Panc1 (cell line): ENCODE data around the gene KCNIP4. TPM values are rescaled to one million over a fixed set of nuclear protein-coding genes. Genes with fewer than 3 reads are reported as not detected.

Source experiments
- ATAC-seq: fragments of 200-7000 bp; cut with Tn5 transposase; 2 replicates; pipeline ENCODE4 v1.9.1; 2020; ENCODE audit warnings: mild to moderate bottlenecking, moderate library complexity
- BruUV-seq: library from RNA; stranded (reverse); fragments of 400-500 nt; replicated peaks from 2 replicates; lab custom pipeline; 2021; lab: Mats Ljungman, UMichigan
- CTCF ChIA-PET: fragments of 300-600 bp; sonication (Branson Sonifier 250); formaldehyde crosslinking; loops from one replicate; lab custom pipeline; 2022; ENCODE audit warnings: antibody characterized with exemption; lab: Charles Lee
- POLR2A ChIA-PET: fragments of 300-600 bp; sonication (Branson Sonifier 250); formaldehyde crosslinking; loops from one replicate; lab custom pipeline; 2022; ENCODE audit warnings: antibody characterized with exemption; lab: Charles Lee
- DNase-seq: peaks from one replicate; pipeline ENCODE4 v3.0.0-alpha.2; 2010; ENCODE audit warnings: low read depth, low spot score
- H3K27ac ChIP-seq: 2 replicates; pipeline ENCODE4 v1.5.1; 2011; ENCODE audit warnings: mild to moderate bottlenecking, low read length, inconsistent platforms
- H3K27me3 ChIP-seq: fragments of 200-500 bp; sonication (Bioruptor generic); 2 replicates; pipeline ENCODE4 v1.6.0; 2014; ENCODE audit warnings: low read length, inconsistent platforms; ENCODE audit not compliant: control insufficient read depth, insufficient read depth
- H3K36me3 ChIP-seq: fragments of 200-500 bp; sonication (Bioruptor generic); 2 replicates; pipeline ENCODE4 v1.5.1; 2014; ENCODE audit warnings: inconsistent platforms, mild to moderate bottlenecking, low read length, moderate library complexity; ENCODE audit not compliant: control insufficient read depth, insufficient read depth
- H3K4me1 ChIP-seq: 2 replicates; pipeline ENCODE4 v1.5.1; 2011; ENCODE audit warnings: inconsistent platforms, mild to moderate bottlenecking, low read length, moderate library complexity; ENCODE audit not compliant: control insufficient read depth, insufficient read depth
- H3K4me3 ChIP-seq, 2 experiments: 2 replicates each; pipeline ENCODE4 v1.5.1; 2011 to 2012; ENCODE audit warnings: low read depth in 2 of 2, low read length in 2 of 2, mild to moderate bottlenecking in 2 of 2, inconsistent platforms in 1 of 2, moderate library complexity in 1 of 2
- H3K9me3 ChIP-seq: fragments of 200-500 bp; sonication (Bioruptor generic); 2 replicates; pipeline ENCODE4 v1.5.1; 2014; ENCODE audit warnings: low read depth, mild to moderate bottlenecking, inconsistent platforms, low read length, moderate library complexity; ENCODE audit not compliant: control insufficient read depth, insufficient read depth
- CTCF ChIP-seq: fragments of 450-650 bp; IDR thresholded peaks from 2 replicates; pipeline ENCODE4 v1.5.1; 2017; ENCODE audit warnings: mild to moderate bottlenecking
- POLR2AphosphoS5 ChIP-seq: IDR thresholded peaks from 2 replicates; pipeline ENCODE4 v1.6.1; 2012; ENCODE audit warnings: mild to moderate bottlenecking, low read depth, low read length, moderate library complexity
- SIN3A ChIP-seq: IDR thresholded peaks from 2 replicates; pipeline ENCODE4 v1.6.1; 2012; ENCODE audit warnings: low read depth, mild to moderate bottlenecking, low read length, moderate library complexity, borderline replicate concordance; ENCODE audit not compliant: insufficient read depth
- TCF7L2 ChIP-seq: IDR thresholded peaks from 2 replicates; pipeline ENCODE4 v1.6.1; 2011; ENCODE audit warnings: mild to moderate bottlenecking, low read depth, low read length, inconsistent platforms
- in situ Hi-C: cut with HindIII; loops from 2 replicates; pipeline ENCODE4 v1.10.0; 2016; ENCODE audit warnings: low sequenced_read_pairs, low pct_unique_long_range_greater_than_20kb
- intact Hi-C: fragments of 100-400 bp; cut with micrococcal nuclease; formaldehyde crosslinking; loops from one replicate; pipeline ENCODE4 v1.10.0; 2022; ENCODE audit not compliant: unreplicated experiment
- total RNA-seq: library from RNA; stranded (reverse); gene quantifications from one replicate; pipeline ENCODE4 v1.2.1, GENCODE V29; 2021; ENCODE audit not compliant: unreplicated experiment
- TF ChIP-seq, protein P1 (sequence below), 2 experiments: IDR thresholded peaks; 2 replicates each; pipeline ENCODE4 v1.6.1; 2011 to 2012; ENCODE audit warnings: low read depth in 2 of 2, control low read depth in 1 of 2, low read length in 1 of 2, mild to moderate bottlenecking in 1 of 2, moderate library complexity in 1 of 2; ENCODE audit not compliant: insufficient read depth in 1 of 2

KCNIP4 gene
- total RNA-seq, 1 experiment from 2014 or later: not detected

- TF ChIP-seq CTCF (peak; percentile 27), POLR2AphosphoS5 (no peak)
- ATAC-seq (no peak), DNase-seq (no peak)
- in situ Hi-C loops (no loop called here), intact Hi-C loops (no loop called here)
- BruUV-seq: no TSS peak
- Histone ChIP-seq H3K4me1 (no peaks in the 10 kb centered on the region), H3K4me3 (no peak overlapping the region), H3K27ac (no peak overlapping the region), H3K9me3 (no peaks in the 10 kb centered on the region), H3K36me3 (no peaks in the 10 kb centered on the region), H3K27me3 (no peaks in the 10 kb centered on the region)
- CTCF ChIA-PET: interaction anchor here (0.6 kb wide), 1 partner anchor 343 kb away, joined by 3 read pairs; no protein-coding TSS in a partner anchor
- POLR2A ChIA-PET: no interaction called here
Observed at GRCh38 chr4:20760053-20760452, 1188.5 kb downstream of the KCNIP4 start.

- CTCF ChIA-PET: no interaction called here
- no peaks in the 10 kb centered on the region for H3K9me3 ChIP-seq
- intact Hi-C loops (no loop called here), in situ Hi-C loops (no loop called here)
- no peak overlapping the region for H3K27ac ChIP-seq
- no peak for DNase-seq
- H3K27me3 ChIP-seq: no peaks in the 10 kb centered on the region
- no peaks in the 10 kb centered on the region for H3K4me1 ChIP-seq
- POLR2A ChIA-PET: no interaction called here
- ATAC-seq: no peak
- H3K36me3 ChIP-seq: no peaks in the 10 kb centered on the region; the same call in 1 of the 2 replicates
- TF ChIP-seq POLR2AphosphoS5 (no peak), TCF7L2 (no peak), SIN3A (no peak), CTCF (no peak)
- TF ChIP-seq, protein P1, sequence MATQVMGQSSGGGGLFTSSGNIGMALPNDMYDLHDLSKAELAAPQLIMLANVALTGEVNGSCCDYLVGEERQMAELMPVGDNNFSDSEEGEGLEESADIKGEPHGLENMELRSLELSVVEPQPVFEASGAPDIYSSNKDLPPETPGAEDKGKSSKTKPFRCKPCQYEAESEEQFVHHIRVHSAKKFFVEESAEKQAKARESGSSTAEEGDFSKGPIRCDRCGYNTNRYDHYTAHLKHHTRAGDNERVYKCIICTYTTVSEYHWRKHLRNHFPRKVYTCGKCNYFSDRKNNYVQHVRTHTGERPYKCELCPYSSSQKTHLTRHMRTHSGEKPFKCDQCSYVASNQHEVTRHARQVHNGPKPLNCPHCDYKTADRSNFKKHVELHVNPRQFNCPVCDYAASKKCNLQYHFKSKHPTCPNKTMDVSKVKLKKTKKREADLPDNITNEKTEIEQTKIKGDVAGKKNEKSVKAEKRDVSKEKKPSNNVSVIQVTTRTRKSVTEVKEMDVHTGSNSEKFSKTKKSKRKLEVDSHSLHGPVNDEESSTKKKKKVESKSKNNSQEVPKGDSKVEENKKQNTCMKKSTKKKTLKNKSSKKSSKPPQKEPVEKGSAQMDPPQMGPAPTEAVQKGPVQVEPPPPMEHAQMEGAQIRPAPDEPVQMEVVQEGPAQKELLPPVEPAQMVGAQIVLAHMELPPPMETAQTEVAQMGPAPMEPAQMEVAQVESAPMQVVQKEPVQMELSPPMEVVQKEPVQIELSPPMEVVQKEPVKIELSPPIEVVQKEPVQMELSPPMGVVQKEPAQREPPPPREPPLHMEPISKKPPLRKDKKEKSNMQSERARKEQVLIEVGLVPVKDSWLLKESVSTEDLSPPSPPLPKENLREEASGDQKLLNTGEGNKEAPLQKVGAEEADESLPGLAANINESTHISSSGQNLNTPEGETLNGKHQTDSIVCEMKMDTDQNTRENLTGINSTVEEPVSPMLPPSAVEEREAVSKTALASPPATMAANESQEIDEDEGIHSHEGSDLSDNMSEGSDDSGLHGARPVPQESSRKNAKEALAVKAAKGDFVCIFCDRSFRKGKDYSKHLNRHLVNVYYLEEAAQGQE (IDR thresholded peaks at IDR 0.05; ENCODE audit: insufficient read depth in 1 of 2, low read depth in 2 of 2, low read length in 1 of 2): no peak
- BruUV-seq: no TSS peak
- H3K4me3 ChIP-seq: no peak overlapping the region
Observed at GRCh38 chr4:20754036-20754435, 1194.5 kb downstream of the KCNIP4 start.
